ENCODE measurements around the gene EID1.
"Not testable (repeated sequence)": the region's sequence is repeated elsewhere in the genome, so short reads cannot be mapped to it uniquely, and the experiment has no call there.

EID1 gene

GRCh38 chr15:48869966-48870365, 8.0 kb upstream of the EID1 start:
- no peak for DNase-seq (ENCODE audit: low spot score)

DNA sequence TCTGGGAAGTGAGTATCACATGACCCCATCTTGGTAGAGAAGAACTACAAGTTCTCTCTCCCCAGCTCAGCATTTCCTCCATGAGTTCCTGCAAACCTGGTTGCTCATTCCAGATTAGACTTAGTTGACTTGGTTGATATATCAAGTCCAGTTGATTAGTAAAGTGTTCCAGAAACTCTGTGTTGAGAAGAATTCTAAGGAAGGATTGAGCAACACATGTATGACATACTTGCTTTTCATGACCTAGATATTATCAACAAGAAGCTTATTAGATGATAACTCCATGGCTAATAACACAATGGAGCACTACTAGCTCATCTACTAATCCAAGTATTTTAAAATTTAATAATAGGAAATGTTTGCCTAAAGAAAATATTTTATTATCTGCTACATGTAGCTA, 6.4 kb upstream of the EID1 start:
- DNase-seq (ENCODE audit: low spot score) = no peak

GRCh38 chr15:48872632-48873031, 5.3 kb upstream of the EID1 start:
- DNase-seq (ENCODE audit: low spot score) = no peak

DNA sequence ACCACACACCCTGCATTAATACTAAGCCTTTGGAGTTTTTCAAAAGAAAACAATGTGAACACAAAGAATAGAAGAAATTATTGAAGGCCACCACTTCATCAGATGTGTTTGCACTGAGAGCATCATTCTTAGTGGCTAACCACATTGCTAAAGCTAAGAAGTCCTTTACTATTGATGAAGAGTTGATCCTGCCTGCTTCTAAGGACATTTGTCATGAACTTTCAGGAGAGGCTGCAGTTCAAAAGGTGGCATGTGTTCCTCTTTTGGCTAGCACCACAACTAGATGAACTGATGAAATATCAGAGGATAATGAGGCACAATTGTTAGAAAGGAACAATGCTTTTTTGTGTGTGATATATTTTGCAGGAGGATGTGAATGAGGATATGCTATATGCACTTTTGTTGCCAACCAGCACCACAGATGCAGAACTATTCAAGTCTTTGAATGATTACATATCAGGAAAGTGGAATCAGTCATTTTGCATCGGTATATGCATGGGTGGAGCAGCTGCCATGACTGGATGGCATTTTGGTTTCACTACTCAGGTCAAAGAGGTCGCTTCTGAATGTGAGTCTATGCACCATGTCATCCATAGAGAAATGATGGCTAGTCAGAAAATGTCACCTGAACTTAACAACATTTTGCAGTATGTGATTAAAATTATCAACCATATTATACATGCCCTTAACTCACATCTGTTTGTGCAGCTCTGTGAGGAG, 2.5 kb upstream of the EID1 start:
- DNase-seq (ENCODE audit: low spot score) = no peak

- DNase-seq (ENCODE audit: low spot score) = no peak
Observed at GRCh38 chr15:48876057-48876456, 1.9 kb upstream of the EID1 start.

DNA sequence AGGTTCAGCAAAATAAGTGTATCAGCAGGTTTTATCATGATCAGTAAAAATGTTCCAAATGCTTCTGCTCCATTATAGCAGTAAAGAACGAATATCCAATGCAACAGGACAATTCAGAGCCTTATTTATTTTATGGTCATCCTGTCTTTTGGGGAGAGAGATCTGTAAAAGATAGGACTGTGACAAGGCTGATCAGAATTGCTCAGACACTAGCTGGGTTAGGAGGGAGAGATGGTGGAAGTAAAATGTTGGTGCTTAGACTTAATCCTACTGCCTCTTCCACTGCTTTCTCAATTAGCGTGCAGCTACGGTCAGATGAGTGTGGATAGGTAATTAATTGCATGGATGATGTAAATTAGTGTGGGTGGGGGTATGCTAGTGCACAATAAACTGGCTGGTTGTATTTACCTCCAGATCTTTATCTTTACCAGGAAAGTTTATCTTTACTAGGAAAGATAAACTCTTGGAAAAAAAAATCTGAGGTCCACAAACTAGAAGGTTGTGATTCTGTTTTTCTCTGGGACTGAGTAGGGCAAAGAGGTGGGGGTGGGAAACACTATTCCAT, 2.2 kb downstream of the EID1 start:
- no peak for DNase-seq (ENCODE audit: low spot score)

- no peak for DNase-seq (ENCODE audit: low spot score)
Observed at GRCh38 chr15:48883699-48884098, 5.8 kb downstream of the EID1 start.

- no peak for DNase-seq (ENCODE audit: low spot score)
Observed at GRCh38 chr15:48887144-48887543, 9.2 kb downstream of the EID1 start.

GRCh38 chr15:48888191-48888590, 10.3 kb downstream of the EID1 start:
- no peak for DNase-seq (ENCODE audit: low spot score)

GRCh38 chr15:48888836-48889235, 10.9 kb downstream of the EID1 start:
- no peak for DNase-seq (ENCODE audit: low spot score)

DNA sequence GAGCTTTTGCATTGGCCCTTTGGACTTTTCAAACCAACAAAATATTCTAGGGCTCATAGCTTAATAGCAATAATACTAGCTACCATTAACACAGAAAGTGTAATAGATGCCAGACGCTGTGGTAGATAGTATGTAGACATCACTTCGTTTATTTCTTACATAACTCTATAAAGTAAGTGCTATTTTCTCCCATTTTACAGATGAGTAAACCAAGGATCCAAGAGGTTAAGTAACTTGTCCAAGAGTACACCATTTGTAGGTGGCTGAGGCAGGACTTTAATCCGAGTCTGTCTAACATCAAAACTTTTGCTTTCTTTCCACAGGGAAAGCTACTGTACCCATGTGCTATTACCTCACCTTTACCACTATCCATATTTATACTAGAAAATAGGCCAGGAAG, 12.0 kb downstream of the EID1 start:
- no peak for DNase-seq (ENCODE audit: low spot score)

DNA sequence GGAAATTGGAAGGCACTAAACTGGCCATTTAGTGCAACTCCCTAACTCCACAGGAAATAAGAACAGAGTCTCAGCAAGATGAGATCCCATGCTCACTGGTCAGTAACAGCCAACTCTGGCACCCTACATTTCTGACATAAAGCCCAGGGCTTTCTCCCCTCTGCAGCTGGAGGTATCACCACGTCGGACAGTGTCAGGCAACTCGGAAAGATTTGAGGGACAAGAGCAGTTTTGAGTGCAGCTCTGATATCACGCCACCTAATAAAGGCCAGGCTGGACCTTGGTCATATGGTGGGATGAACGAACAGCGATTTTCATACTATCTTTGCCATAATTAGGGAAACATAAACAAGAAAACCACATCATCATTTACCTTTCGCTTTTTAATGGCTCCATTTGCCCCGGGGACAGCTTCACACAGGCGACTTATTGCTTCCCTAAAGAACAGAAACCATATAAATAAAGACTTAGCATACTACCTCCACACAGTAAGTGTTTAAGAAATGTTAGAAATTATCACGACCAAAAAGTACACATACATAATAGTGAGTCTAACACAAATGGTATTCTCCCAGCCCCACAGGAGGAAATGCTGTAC, 12.5 kb downstream of the EID1 start:
- no peak for DNase-seq (ENCODE audit: low spot score)

DNA sequence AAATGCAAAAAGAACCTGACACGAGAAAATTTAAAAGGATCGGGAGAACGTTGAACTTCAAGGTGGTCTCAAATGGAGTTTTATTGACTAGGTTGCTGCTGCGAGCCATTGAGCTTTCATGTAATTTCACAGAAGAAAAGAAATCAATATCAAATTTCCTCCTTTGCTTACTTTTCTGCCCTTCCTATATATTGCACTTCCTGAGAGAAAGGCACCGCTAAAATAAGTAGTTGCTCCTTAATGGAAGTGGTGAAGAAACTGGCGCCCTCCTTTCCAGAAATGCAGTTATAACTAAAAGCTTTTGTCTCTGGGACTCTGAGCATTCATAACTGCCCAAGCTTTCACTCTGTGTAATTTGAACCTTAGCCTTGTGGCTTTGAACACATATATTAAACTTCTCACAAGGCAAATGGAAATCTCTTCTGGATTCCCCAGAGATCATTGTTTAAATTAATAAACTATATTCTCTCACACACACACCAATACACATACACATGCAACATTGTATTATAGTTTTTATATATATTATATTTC, 13.4 kb downstream of the EID1 start:
- no peak for DNase-seq (ENCODE audit: low spot score)

GRCh38 chr15:48893311-48893710, 15.4 kb downstream of the EID1 start:
- DNase-seq (ENCODE audit: low spot score) = no peak

- no peak for DNase-seq (ENCODE audit: low spot score)
Observed at GRCh38 chr15:48896869-48897814, 19.2 kb downstream of the EID1 start.

- no peak for DNase-seq (ENCODE audit: low spot score)
Observed at GRCh38 chr15:48898032-48898431, 20.1 kb downstream of the EID1 start.

- DNase-seq (ENCODE audit: low spot score) = no peak
Observed at GRCh38 chr15:48898446-48898845, 20.5 kb downstream of the EID1 start.

DNA sequence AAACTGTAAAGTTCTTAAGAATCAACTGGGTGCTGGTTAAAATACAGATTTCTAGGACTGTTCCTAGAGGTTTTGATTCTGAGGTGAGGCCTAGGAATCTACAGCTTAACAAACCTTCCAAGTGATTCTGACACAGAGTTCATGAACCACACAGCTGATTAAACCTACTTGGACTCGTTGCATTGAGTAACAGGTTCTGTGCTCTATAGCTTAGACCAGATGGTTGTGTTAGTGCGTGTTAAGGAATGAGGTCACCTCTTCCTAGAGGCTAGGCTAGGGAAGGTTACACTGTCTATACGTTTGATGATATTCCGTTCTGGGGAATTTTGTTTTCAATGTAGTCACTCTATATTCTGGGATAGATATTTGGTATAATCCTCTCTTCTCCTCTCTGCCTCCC, 21.9 kb downstream of the EID1 start:
- no peak for DNase-seq (ENCODE audit: low spot score)

GRCh38 chr15:48904758-48905157, 26.8 kb downstream of the EID1 start:
- DNase-seq (ENCODE audit: low spot score) = no peak

DNA sequence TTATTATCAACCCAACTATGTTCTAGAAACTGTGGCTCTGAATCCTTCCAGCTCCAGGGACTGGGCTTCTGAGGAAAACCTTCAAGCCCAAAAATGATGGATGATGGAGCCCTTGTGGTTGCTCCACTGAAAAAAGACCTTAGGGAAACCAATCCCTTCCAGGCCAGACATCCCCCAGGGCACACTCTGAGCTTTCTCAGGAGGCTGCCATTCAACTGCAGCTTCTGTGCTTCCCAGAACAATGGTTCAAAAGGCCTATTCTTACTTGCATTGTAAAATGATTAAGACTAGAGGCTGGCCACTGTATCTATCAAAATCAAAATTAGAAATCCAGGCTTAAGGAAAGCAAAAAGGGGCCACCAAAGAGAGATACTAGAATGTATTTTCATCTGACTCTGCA, 27.3 kb downstream of the EID1 start:
- DNase-seq (ENCODE audit: low spot score) = no peak

GRCh38 chr15:48905847-48906246, 27.9 kb downstream of the EID1 start:
- DNase-seq (ENCODE audit: low spot score) = no peak

- DNase-seq (ENCODE audit: low spot score) = not testable (repeated sequence)
Observed at GRCh38 chr15:48909313-48909712, 31.4 kb downstream of the EID1 start.
